Stimulated activated CD4-positive, alpha-beta T cell treated with anti-CD3 and anti-CD28 coated beads, Interleukin-12 subunit alpha, Interleukin-12 subunit beta, amount 100 ng/mL, for 4 hours (primary cell): ENCODE data around the gene TRIM64.
"Not testable (repeated sequence)": the region's sequence is repeated elsewhere in the genome, so short reads cannot be mapped to it uniquely, and the experiment has no call there.

Experiments used
- DNase-seq: peaks from one replicate; pipeline ENCODE4 v3.0.0-alpha.2; 2020

The TRIM64 gene

DNA sequence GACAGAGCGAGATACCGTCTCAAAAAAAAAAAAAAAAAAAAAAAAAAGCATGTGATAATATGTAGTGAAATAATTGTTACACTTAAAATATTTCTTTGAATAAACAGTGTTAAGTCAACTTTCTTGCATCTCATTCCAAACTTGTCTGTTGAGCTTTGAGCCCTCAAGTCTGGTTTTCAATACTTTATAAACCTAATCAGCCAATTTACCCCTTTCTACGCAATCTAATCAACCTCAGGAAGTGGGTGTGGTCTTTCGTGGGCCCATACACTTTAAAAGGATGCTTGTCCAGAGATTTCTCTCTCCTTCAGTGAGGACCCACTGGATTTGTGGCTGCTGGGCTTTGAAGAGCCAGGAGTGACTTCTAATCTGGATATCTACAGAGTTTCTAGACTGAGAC is at the start of gene TRIM64:
Gene TRIM64 (plus strand): TSS at position 301 of the 400 bp plus-strand sequence. CDS start 2,467 bp downstream, outside the sequence.
- DNase-seq: not testable (repeated sequence)

DNA sequence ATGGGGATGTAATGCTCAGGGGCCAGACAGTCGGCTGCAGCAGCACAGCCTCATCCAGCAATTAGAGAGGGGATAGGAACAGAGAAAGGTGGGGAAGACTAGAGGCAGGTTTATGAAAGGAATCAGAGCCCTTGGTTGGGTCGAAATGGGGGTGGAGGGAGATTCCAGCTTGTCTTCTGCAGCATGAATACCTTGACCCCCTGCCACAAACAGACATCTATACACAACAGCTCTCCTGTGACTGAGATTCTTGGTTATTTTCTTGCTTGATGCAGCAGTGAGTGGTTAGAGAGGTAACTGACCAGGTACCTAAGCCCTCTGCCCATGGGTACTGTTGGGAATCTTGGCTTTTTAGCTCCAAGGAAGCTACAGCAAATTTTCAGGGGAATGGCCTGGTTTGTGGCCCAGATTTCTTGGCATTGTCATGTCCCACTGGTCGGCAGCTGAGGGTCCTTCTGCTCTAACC is 43.6 kb upstream of the TRIM64 start, which contains the start of gene TRIM49D1:
Gene TRIM49D1 (minus strand): TSS at position 51 of the 466 bp plus-strand sequence. CDS start 4,535 bp downstream, outside the sequence.
- DNase-seq: no peak

GRCh38 chr11:89923764-89924163 is 42.1 kb upstream of the TRIM64 start, which contains the start of gene TRIM49D2:
Gene TRIM49D2, plus strand, starts transcription at chr11:89924064. Its CDS starts 2,698 bp downstream, at chr11:89926762.
- DNase-seq: not testable (repeated sequence)

GRCh38 chr11:89960833-89961232 is 5.0 kb upstream of the TRIM64 start:
- DNase-seq: not testable (repeated sequence)
